Bronchial epithelial cell (primary cell): ENCODE measurements around the gene PTRH1. TPM values are rescaled to one million over a fixed set of nuclear protein-coding genes. Genes with fewer than 3 reads are reported as not detected.

Experiments used
- DNase-seq: peaks from one replicate; pipeline ENCODE4 v3.0.0-alpha.2; 2010; ENCODE audit warnings: low read depth
- FAIRE-seq: peaks from 2 replicates; lab custom pipeline; 2011; peaks lifted over from hg19 to GRCh38; lab: Jason Lieb, UNC
- H3K27me3 ChIP-seq: 2 replicates; pipeline ENCODE4 v1.5.1; 2011; ENCODE audit warnings: low read length; ENCODE audit not compliant: control insufficient read depth, insufficient read depth
- H3K36me3 ChIP-seq: 2 replicates; pipeline ENCODE4 v1.5.1; 2011; ENCODE audit warnings: low read length; ENCODE audit not compliant: control insufficient read depth, insufficient read depth
- H3K4me3 ChIP-seq: 2 replicates; pipeline ENCODE4 v1.5.1; 2011; ENCODE audit warnings: mild to moderate bottlenecking, low read depth, low read length, control low read depth
- total RNA-seq: library from RNA; depleted of rRNA; stranded (reverse); fragments of >200 nt; gene quantifications from 2 replicates; pipeline ENCODE4 v1.2.1, GENCODE V29; 2014
- TF ChIP-seq, protein P1 (sequence below): IDR thresholded peaks from 2 replicates; pipeline ENCODE4 v1.5.1; 2011; ENCODE audit warnings: mild to moderate bottlenecking, moderate library complexity, low read length, control low read depth, inconsistent platforms; ENCODE audit not compliant: insufficient read depth, severe bottlenecking

Gene PTRH1
- total RNA-seq, 1 donor from 2014 or later, result 26.6 TPM

DNA sequence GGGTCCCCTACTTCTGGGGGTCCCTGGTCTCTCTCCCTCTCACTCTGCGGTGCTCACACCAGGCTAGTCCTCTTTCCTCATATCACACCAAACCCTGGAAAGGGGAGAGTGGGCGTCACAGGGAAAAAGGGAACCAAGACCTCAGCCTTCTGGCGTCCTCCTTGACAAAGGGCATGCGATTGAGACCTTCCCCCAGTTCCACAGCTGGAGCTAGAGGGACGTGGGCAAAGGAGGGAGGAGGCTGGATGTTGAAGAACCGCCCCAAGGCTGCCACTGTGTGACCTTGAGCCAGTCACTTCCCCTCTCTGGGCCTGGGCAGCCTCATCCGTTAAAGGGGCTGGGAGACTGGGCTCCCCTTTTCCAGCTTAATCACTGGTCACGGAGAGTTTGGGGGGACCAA is 38.2 kb upstream of the PTRH1 start:
- Histone ChIP-seq H3K36me3 (no peaks in the 10 kb centered on the region), H3K27me3 (peaks cover 25% of the 10 kb centered on the region), H3K4me3 (no peak overlapping the region)
- no peak for FAIRE-seq
- TF ChIP-seq, protein P1, sequence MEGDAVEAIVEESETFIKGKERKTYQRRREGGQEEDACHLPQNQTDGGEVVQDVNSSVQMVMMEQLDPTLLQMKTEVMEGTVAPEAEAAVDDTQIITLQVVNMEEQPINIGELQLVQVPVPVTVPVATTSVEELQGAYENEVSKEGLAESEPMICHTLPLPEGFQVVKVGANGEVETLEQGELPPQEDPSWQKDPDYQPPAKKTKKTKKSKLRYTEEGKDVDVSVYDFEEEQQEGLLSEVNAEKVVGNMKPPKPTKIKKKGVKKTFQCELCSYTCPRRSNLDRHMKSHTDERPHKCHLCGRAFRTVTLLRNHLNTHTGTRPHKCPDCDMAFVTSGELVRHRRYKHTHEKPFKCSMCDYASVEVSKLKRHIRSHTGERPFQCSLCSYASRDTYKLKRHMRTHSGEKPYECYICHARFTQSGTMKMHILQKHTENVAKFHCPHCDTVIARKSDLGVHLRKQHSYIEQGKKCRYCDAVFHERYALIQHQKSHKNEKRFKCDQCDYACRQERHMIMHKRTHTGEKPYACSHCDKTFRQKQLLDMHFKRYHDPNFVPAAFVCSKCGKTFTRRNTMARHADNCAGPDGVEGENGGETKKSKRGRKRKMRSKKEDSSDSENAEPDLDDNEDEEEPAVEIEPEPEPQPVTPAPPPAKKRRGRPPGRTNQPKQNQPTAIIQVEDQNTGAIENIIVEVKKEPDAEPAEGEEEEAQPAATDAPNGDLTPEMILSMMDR, result no peak
- DNase-seq, result no peak

DNA sequence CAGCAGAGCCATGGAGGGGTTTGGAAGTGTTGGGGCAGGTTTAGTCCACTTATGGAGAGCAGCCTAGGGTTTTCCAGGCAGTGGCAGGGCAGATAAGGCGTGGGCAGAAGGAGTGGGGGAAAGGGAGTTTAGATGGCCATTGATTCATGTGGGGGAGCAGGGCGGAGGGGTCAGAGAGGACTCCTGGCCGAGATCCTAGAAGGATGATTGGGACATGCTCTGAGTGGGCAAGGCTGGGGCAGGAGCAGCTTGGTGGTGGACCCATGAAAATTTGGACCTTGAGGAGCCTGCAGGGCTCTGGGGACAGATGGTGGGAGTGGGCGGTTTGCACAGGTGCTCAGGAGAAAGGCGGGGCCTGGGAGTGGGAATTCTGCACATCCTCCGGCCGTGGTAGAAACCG is 37.7 kb upstream of the PTRH1 start:
- H3K36me3 ChIP-seq, result no peaks in the 10 kb centered on the region
- FAIRE-seq (no peak), DNase-seq (no peak)
- peaks cover 25% of the 10 kb centered on the region for H3K27me3 ChIP-seq
- no peak overlapping the region for H3K4me3 ChIP-seq
- TF ChIP-seq, protein P1, result no peak

DNA sequence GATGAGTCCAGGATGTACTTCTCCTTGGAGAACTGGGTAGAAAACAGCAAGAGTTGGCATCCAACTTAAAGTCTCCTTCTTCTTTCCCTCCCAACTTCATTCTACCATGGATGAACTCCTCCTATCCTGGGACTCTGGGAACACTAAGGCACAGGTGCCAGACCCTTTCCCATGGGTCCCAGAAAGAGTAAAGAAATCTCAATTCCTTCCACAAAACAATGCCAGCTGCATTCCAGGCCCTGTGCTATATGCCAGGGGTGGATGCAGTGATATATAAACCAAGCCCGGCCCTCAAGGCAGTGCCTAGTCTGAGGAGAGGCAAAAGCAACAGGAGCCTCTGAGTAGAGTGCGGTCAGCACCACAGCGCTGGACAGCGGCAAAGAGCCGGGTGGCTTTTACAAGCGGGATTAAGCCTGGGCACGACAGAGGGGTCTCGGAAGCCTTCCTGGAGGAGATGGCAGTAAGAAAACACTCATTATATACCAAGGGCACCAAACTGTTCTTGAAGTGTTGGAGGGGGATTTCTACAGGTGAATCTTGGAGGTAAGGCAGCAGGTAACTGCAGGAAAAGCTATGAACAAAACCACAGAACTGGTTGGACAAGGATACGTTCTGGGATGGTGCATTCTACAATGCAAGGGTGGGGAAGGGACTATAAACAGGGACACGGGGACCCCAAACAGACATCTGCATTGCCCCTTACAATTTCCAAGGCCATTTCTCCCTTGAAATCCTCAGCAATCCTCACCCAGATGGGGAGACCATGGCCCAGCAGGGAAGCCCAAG is 36.0 kb upstream of the PTRH1 start:
- TF ChIP-seq, protein P1, result no peak
- peak; percentile 14 for DNase-seq
- H3K4me3 ChIP-seq, result no peak overlapping the region
- H3K36me3 ChIP-seq, result no peaks in the 10 kb centered on the region
- peaks cover 25% of the 10 kb centered on the region for H3K27me3 ChIP-seq
- FAIRE-seq, result peak; percentile 55

DNA sequence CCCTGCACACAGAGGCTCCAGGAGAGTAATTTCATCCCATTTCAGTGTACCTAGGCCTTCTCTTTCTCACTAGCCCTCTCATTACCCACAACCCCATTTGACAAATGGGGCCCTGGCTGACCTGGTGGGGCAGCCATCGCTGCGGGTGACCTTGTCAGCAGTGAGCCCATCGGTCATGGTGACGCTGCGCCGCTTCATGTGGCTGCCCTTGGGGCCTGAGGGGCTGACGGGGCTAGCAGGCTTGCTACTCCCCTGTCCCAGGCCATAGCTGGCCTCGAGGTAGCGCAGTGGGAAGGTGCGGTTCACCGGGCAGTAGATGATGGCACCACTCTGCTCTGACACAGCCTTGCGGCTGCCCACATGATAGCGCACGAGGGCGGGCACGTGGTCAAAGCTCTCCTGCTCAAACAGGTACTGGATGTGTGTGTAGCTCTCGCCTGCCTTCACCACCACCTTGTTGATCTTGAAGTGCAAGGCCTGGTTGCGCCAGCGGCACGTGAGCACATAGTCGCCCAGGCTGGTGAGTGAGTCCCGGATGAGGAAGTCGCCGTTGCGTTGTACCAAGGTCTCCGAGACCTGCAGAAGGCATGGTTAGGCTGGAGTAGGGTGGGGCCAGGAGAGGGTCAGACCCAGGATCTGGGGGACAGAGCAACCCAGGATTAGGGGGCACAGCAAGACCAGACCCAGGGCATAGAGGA is 33.8 kb upstream of the PTRH1 start:
- no peaks in the 10 kb centered on the region for H3K36me3 ChIP-seq

DNA sequence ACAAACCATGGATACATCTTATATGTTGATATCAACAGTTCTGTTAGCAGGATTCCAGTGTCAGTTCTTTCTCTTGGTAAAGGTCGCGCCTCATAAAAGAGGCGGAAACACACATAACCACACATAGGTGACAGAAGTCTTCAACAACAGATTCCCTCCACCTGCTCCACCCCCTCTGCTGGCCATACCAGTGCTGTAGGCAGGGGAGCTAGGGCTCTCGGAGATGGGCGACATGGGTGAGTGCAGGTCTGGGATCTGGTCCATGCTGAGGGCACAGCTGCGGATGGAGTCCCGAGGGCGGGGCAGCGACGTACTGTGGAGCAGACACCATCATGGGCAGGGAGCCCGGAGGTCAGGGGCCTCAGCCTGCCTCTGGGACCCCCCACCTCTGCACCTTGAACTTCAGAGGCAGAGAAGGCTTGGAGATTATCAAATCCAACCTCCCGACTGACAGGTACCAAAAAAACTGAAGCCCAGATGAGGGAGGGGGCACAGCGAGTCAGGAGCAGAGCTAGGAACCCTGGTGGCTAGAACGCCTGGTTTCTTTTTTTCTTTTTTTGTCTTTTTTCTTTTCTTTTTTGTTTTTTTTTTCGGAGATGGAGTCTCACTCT is 31.6 kb upstream of the PTRH1 start:
- no peak for FAIRE-seq
- TF ChIP-seq, protein P1, result no peak

More for the DNA sequence above, 33.8 kb upstream of the PTRH1 start:
- H3K4me3 ChIP-seq, result no peak overlapping the region
- FAIRE-seq (peak; percentile 82), DNase-seq (no peak)
- H3K27me3 ChIP-seq, result peaks cover 13% of the 10 kb centered on the region
- TF ChIP-seq, protein P1, result no peak

More for the DNA sequence above, 31.6 kb upstream of the PTRH1 start:
- H3K27me3 ChIP-seq, result no peaks in the 10 kb centered on the region
- H3K4me3 ChIP-seq, result no peak overlapping the region
- no peak for DNase-seq
- H3K36me3 ChIP-seq, result no peaks in the 10 kb centered on the region
